ENCODE data around the gene FAAP100. TPM values are rescaled to one million over a fixed set of nuclear protein-coding genes. Genes with fewer than 3 reads are reported as not detected.

FAAP100 gene
- total RNA-seq, 4 donors from 2014 or later, result 20.1 to 41.7 (median 26.7) TPM

DNA sequence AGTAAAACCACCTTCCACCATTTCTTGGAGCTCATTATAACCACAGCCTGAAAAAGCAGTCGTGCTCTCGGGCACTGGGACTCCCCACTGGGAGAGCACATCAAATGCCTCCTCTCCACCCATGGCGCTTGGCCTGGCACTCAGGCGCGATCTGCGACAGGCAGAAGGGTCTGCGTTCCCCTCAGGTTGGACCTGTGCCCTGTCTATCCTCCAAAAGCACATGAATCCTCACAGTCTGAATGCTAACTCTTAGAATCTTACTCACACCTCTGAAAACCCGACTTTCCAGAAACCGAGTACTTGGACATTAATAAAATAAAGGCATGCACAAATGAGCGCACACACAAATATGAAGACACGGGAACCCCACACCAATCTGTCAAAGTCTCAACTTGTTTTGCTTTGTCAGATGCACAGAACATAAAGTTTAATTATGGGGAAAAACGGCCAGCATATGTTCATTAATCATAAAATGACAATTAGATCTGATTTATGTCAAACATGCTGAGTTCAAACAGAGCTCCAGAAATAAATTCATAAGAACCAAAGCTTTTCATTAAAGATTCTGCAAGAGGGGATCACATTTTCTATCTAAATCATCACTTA, 20.5 kb upstream of the FAAP100 start:
- no peaks in the 10 kb centered on the region for H3K9me3 ChIP-seq
- no peak for DNase-seq (ENCODE audit: low spot score in 2 of 2)
- H3K27ac ChIP-seq, result no peak overlapping the region
- no peak overlapping the region for H3K4me3 ChIP-seq
- 91 to 92% methylated on average over 12 of the region's 12 CpGs for WGBS, 2 donors
- peaks cover 0 to 26% (median 9%) of the 10 kb centered on the region in 4 donors for H3K4me1 ChIP-seq
- peaks cover 0 to 74% (median 7%) of the 10 kb centered on the region in 3 donors for H3K36me3 ChIP-seq
- H3K27me3 ChIP-seq, result no peaks in the 10 kb centered on the region
- TF ChIP-seq CTCF (IDR thresholded peaks at IDR 0.05) (no peak), EP300 (IDR thresholded peaks at IDR 0.05) (no peak), POLR2A (IDR thresholded peaks at IDR 0.05) (no peak)

DNA sequence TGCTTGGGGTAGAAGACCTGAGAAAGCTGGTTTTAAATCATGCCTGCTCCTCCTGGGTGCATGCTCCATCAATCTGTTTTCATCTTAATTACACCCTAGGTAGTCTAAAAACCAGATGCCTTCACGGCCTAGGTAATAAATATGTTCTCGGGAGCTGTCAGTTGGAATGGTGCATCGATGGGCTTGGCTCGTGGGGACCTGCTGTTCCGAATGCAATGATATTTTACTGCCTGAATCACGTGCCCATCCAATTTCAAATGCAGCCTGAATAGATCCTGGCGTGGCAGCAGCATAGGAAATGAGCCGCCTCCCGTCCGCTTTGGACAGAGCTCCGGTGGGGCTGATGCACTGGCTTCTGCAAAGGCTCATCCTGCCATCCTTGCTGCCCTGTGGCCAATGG, 18.8 kb upstream of the FAAP100 start:
- WGBS, 2 donors, result 84 to 93% methylated on average over 11 of the region's 11 CpGs
- Histone ChIP-seq H3K9me3 (no peaks in the 10 kb centered on the region), H3K27me3 (no peaks in the 10 kb centered on the region), H3K4me3 (no peak overlapping the region), H3K36me3 (peaks cover 0 to 73% (median 7%) of the 10 kb centered on the region in 3 donors), H3K4me1 (peaks cover under 1 to 26% (median 19%) of the 10 kb centered on the region in 4 donors), H3K27ac (no peak overlapping the region)
- no peak for TF ChIP-seq POLR2A (IDR thresholded peaks at IDR 0.05)
- no peak for TF ChIP-seq EP300 (IDR thresholded peaks at IDR 0.05)
- TF ChIP-seq CTCF (IDR thresholded peaks at IDR 0.05), result no peak
- DNase-seq (ENCODE audit: low spot score in 2 of 2), result no peak

DNA sequence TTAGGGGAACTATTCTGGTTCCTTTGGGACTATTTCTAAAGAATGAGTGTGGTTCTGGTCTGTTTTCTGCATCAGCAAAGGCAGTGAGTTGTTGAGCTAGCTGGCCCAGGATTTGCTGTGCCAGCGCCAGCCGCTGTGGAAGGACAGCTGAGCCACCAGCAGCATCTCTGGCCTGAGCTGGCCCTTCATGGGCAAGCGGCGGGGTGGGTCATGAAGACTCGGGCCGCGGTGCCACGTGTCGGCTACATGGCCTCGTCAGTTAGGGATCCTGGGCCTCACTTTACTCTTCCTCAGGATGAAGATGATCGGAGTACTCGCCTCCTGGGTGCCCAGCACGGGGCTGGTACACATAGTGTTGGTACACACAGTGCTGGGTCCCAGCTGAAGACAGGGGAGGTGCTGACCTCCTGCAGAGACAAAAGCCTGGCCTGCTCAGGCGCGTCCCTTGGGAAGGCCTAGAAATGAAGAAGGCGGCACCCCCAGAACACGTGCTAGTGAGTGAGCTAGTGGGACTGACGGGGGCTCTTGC, 17.9 kb upstream of the FAAP100 start:
- no peak for DNase-seq (ENCODE audit: low spot score in 2 of 2)
- TF ChIP-seq CTCF (IDR thresholded peaks at IDR 0.05), result no peak
- TF ChIP-seq POLR2A (IDR thresholded peaks at IDR 0.05), result no peak
- no peak for TF ChIP-seq EP300 (IDR thresholded peaks at IDR 0.05)
- no peak overlapping the region for H3K4me3 ChIP-seq
- H3K27me3 ChIP-seq, result no peaks in the 10 kb centered on the region
- H3K27ac ChIP-seq, result no peak overlapping the region
- H3K36me3 ChIP-seq, result peaks cover 0 to 74% (median 7%) of the 10 kb centered on the region in 3 donors
- WGBS, 2 donors, result 91 to 93% methylated on average over 18 of the region's 18 CpGs
- H3K9me3 ChIP-seq, result no peaks in the 10 kb centered on the region
- peaks cover 3 to 32% (median 21%) of the 10 kb centered on the region in 4 donors for H3K4me1 ChIP-seq

- H3K4me1 ChIP-seq, result peaks cover 3 to 32% (median 21%) of the 10 kb centered on the region in 4 donors
- TF ChIP-seq EP300 (IDR thresholded peaks at IDR 0.05) (no peak), POLR2A (IDR thresholded peaks at IDR 0.05) (no peak), CTCF (IDR thresholded peaks at IDR 0.05) (no peak)
- H3K36me3 ChIP-seq, result peaks cover 0 to 75% (median 7%) of the 10 kb centered on the region in 3 donors
- WGBS, 2 donors, result 87 to 88% methylated on average over 10 of the region's 10 CpGs
- DNase-seq (ENCODE audit: low spot score in 2 of 2), result no peak
- no peaks in the 10 kb centered on the region for H3K9me3 ChIP-seq
- no peak overlapping the region for H3K4me3 ChIP-seq
- H3K27me3 ChIP-seq, result no peaks in the 10 kb centered on the region
- peak overlapping the region in 1 of 4 donors; percentile 19 for H3K27ac ChIP-seq
These were observed 16.3 kb upstream of the FAAP100 start for GRCh38 chr17:81568416-81568815.

DNA sequence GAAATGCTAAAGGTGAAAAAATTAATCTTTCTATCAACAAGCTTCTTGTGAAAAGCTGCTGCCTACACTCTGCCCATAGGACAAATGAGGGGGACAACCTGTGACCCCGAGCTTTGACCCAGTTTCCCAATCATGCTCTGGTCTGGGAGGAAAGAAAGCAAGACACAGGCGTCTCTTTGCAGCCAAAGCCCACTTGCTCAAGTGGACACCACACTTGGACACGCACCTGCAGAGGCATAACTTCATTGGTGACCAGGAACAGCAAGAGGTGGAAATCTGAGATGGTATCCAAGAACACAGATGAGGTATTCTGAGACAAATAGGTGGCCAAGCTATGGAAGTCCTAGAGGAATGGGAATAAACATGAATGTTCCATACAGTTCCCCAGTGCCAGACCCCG, 15.0 kb upstream of the FAAP100 start:
- WGBS, 2 donors, result 39 to 40% methylated on average over 4 of the region's 4 CpGs

More for the DNA sequence above, 15.0 kb upstream of the FAAP100 start:
- H3K4me1 ChIP-seq, result peaks cover 3 to 32% (median 21%) of the 10 kb centered on the region in 4 donors
- H3K27ac ChIP-seq, result peak overlapping the region in 3 of 4 donors; percentile 65 to 85 (median 69)
- no peaks in the 10 kb centered on the region for H3K27me3 ChIP-seq
- H3K4me3 ChIP-seq, result no peak overlapping the region
- H3K36me3 ChIP-seq, result peaks cover 0 to 82% (median 7%) of the 10 kb centered on the region in 3 donors
- no peak for TF ChIP-seq CTCF (IDR thresholded peaks at IDR 0.05)
- TF ChIP-seq POLR2A (IDR thresholded peaks at IDR 0.05), result no peak
- TF ChIP-seq EP300 (IDR thresholded peaks at IDR 0.05), result no peak
- no peak for DNase-seq (ENCODE audit: low spot score in 2 of 2)
- H3K9me3 ChIP-seq, result no peaks in the 10 kb centered on the region

All from tibial nerve (tissue), 4 donors.